Peyer's patch (tissue), 4 donors: ENCODE data around the gene ZBTB24. TPM values are rescaled to one million over a fixed set of nuclear protein-coding genes. Genes with fewer than 3 reads are reported as not detected.

Experiments used
- DNase-seq, 3 donors: peaks; one replicate each; pipeline ENCODE4 v3.0.0-alpha.2; 2017 to 2019
- H3K27ac ChIP-seq, 4 donors: fragments of 200-600 bp; sonication (generic); one replicate each; pipeline ENCODE4 v1.5.1; 2016 to 2019
- H3K27me3 ChIP-seq, 2 donors: fragments of 200-600 bp; sonication (generic); one replicate each; pipeline ENCODE4 v1.5.1; 2019
- H3K36me3 ChIP-seq, 3 donors: fragments of 200-600 bp; sonication (generic); one replicate each; pipeline ENCODE4 v1.5.1; 2016 to 2019
- H3K4me1 ChIP-seq, 4 donors: fragments of 200-600 bp; sonication (generic); one replicate each; pipeline ENCODE4 v1.5.1; 2016 to 2019
- H3K4me3 ChIP-seq, 4 donors: fragments of 200-600 bp; sonication (generic); 1 replicate in 3 of 4; 2 replicates in 1 of 4; pipeline ENCODE4 v1.5.1; 2016 to 2019; ENCODE audit warnings: mild to moderate bottlenecking in 1 of 4
- H3K9me3 ChIP-seq, 4 donors: fragments of 200-600 bp; sonication (generic); one replicate each; pipeline ENCODE4 v1.5.1; 2016 to 2019; ENCODE audit warnings: mild to moderate bottlenecking in 1 of 4
- CTCF ChIP-seq, 6 experiments: fragments of 450-650 bp in 4 of 6; fragments of 200-600 bp in 2 of 6; sonication (generic) in 1 of 6; IDR thresholded peaks; one replicate each; pipeline ENCODE4 v1.5.1; 2017 to 2019; ENCODE audit warnings: antibody characterized with exemption in 6 of 6, mild to moderate bottlenecking in 3 of 6, moderate library complexity in 1 of 6
- POLR2A ChIP-seq, 2 donors: fragments of 450-650 bp; IDR thresholded peaks; one replicate each; pipeline ENCODE4 v1.5.1; 2017; ENCODE audit warnings: antibody characterized with exemption in 2 of 2, mild to moderate bottlenecking in 2 of 2, moderate library complexity in 2 of 2
- total RNA-seq, 4 donors: library from RNA; depleted of rRNA; stranded (reverse); fragments of >200 nt; gene quantifications; one replicate each; pipeline ENCODE4 v1.1.0, GENCODE V29; 2016

Gene ZBTB24
- total RNA-seq, 4 donors from 2014 or later, result 6.7 to 11.6 (median 9.1) TPM

- no peak overlapping the region for H3K27ac ChIP-seq
- DNase-seq, result no peak
- H3K4me1 ChIP-seq, result peaks cover 0 to 19% (median 12%) of the 10 kb centered on the region in 4 donors
- peaks cover 0 to 50% (median 0%) of the 10 kb centered on the region in 3 donors for H3K36me3 ChIP-seq
- H3K9me3 ChIP-seq, result no peaks in the 10 kb centered on the region
- no peak overlapping the region for H3K4me3 ChIP-seq
- H3K27me3 ChIP-seq, result no peaks in the 10 kb centered on the region
- TF ChIP-seq POLR2A (IDR thresholded peaks at IDR 0.05) (no peak), CTCF (IDR thresholded peaks at IDR 0.05) (no peak)
Observed at GRCh38 chr6:109445382-109445781, 37.6 kb downstream of the ZBTB24 start.

- peaks cover 0 to 24% (median 0%) of the 10 kb centered on the region in 4 donors for H3K4me1 ChIP-seq
- no peak for DNase-seq
- TF ChIP-seq CTCF (IDR thresholded peaks at IDR 0.05), result no peak
- TF ChIP-seq POLR2A (IDR thresholded peaks at IDR 0.05), result no peak
- H3K9me3 ChIP-seq, result no peaks in the 10 kb centered on the region
- H3K36me3 ChIP-seq, result peaks cover 0 to 43% (median 0%) of the 10 kb centered on the region in 3 donors
- no peak overlapping the region for H3K27ac ChIP-seq
- H3K27me3 ChIP-seq, result no peaks in the 10 kb centered on the region
- H3K4me3 ChIP-seq, result no peak overlapping the region
Observed at GRCh38 chr6:109443425-109443950, 39.5 kb downstream of the ZBTB24 start.

- H3K9me3 ChIP-seq, result no peaks in the 10 kb centered on the region
- H3K27ac ChIP-seq, result no peak overlapping the region
- DNase-seq, result no peak
- H3K36me3 ChIP-seq, result peaks cover 0 to 43% (median 0%) of the 10 kb centered on the region in 3 donors
- peaks cover 0 to 24% (median 0%) of the 10 kb centered on the region in 4 donors for H3K4me1 ChIP-seq
- H3K4me3 ChIP-seq, result no peak overlapping the region
- H3K27me3 ChIP-seq, result no peaks in the 10 kb centered on the region
- TF ChIP-seq CTCF (IDR thresholded peaks at IDR 0.05) (no peak), POLR2A (IDR thresholded peaks at IDR 0.05) (no peak)
Observed at GRCh38 chr6:109442393-109442924, 40.6 kb downstream of the ZBTB24 start.

GRCh38 chr6:109441069-109441816, 41.8 kb downstream of the ZBTB24 start:
- H3K4me3 ChIP-seq, result peak overlapping the region; percentile 55 to 94 (median 88)
- peaks cover 0 to 33% (median 0%) of the 10 kb centered on the region in 3 donors for H3K36me3 ChIP-seq
- TF ChIP-seq POLR2A (IDR thresholded peaks at IDR 0.05) (no peak), CTCF (IDR thresholded peaks at IDR 0.05) (peak in 2 of 6 experiments; percentile 30 to 33)
- no peaks in the 10 kb centered on the region for H3K27me3 ChIP-seq
- peak overlapping the region; percentile 78 to 95 (median 88) for H3K27ac ChIP-seq
- peaks cover 0 to 24% (median 0%) of the 10 kb centered on the region in 4 donors for H3K4me1 ChIP-seq
- no peaks in the 10 kb centered on the region for H3K9me3 ChIP-seq
- peak; percentile 58 to 79 (median 75) for DNase-seq

- no peaks in the 10 kb centered on the region for H3K27me3 ChIP-seq
Observed at GRCh38 chr6:109440331-109441068, 42.5 kb downstream of the ZBTB24 start, which contains the start of the genes PPIL6 and SMPD2. Gene PPIL6, minus strand, starts transcription at chr6:109440628. Its CDS starts 38 bp downstream, at chr6:109440590. Gene SMPD2, plus strand, starts transcription at chr6:109440724. Its CDS starts 398 bp downstream, at chr6:109441122.

More at GRCh38 chr6:109440331-109441068, 42.5 kb downstream of the ZBTB24 start, which contains the start of the genes PPIL6 and SMPD2:
- peaks cover 0 to 26% (median 0%) of the 10 kb centered on the region in 3 donors for H3K36me3 ChIP-seq
- no peaks in the 10 kb centered on the region for H3K9me3 ChIP-seq
- peaks cover 0 to 24% (median 0%) of the 10 kb centered on the region in 4 donors for H3K4me1 ChIP-seq
- H3K27ac ChIP-seq, result peak within 1 kb of the TSS; percentile 78 to 95 (median 88)
- peak within 1 kb of the TSS; percentile 55 to 94 (median 88) for H3K4me3 ChIP-seq
- DNase-seq, result peak; percentile 81 to 94 (median 92)
- TF ChIP-seq CTCF (IDR thresholded peaks at IDR 0.05) (peak in 4 of 6 experiments; percentile 5 to 38 (median 21)), POLR2A (IDR thresholded peaks at IDR 0.05) (peak; percentile 48 to 59)
